CD4-positive, alpha-beta T cell treated with Interleukin-15 for 1 hour (primary cell): ENCODE measurements around the gene SLC4A2.

Source experiments
- DNase-seq: peaks from one replicate; pipeline ENCODE4 v3.0.0-alpha.2; 2020

Gene SLC4A2

GRCh38 chr7:151099486-151100211 is 40.3 kb downstream of the SLC4A2 start:
- no peak for DNase-seq

GRCh38 chr7:151100921-151101320 is 41.5 kb downstream of the SLC4A2 start:
- DNase-seq = no peak

GRCh38 chr7:151101621-151102396 is 42.4 kb downstream of the SLC4A2 start:
- no peak for DNase-seq

GRCh38 chr7:151102991-151103390 is 43.6 kb downstream of the SLC4A2 start:
- no peak for DNase-seq

- no peak for DNase-seq
Measured at GRCh38 chr7:151103973-151104372, 44.6 kb downstream of the SLC4A2 start.

- DNase-seq = no peak
Measured at GRCh38 chr7:151104411-151105235, 45.2 kb downstream of the SLC4A2 start.

GRCh38 chr7:151107882-151108281 is 48.5 kb downstream of the SLC4A2 start:
- DNase-seq = no peak

GRCh38 chr7:151109094-151110048 is 50.0 kb downstream of the SLC4A2 start:
- no peak for DNase-seq

GRCh38 chr7:151110236-151110940 is 51.0 kb downstream of the SLC4A2 start:
- DNase-seq = no peak

GRCh38 chr7:151110941-151111645 is 51.7 kb downstream of the SLC4A2 start:
- peak; percentile 72 for DNase-seq

GRCh38 chr7:151113344-151114150 is 54.2 kb downstream of the SLC4A2 start:
- DNase-seq = no peak

GRCh38 chr7:151114151-151115090 is 55.0 kb downstream of the SLC4A2 start:
- DNase-seq = no peak

GRCh38 chr7:151115121-151115835 is 55.9 kb downstream of the SLC4A2 start:
- DNase-seq = no peak

GRCh38 chr7:151115836-151116418 is 56.5 kb downstream of the SLC4A2 start:
- DNase-seq = no peak

- DNase-seq = no peak
Measured at GRCh38 chr7:151116603-151117440, 57.4 kb downstream of the SLC4A2 start.

GRCh38 chr7:151117565-151117964 is 58.2 kb downstream of the SLC4A2 start:
- DNase-seq = no peak
